CD4-positive, alpha-beta T cell treated with Interleukin-10 for 1 hour (primary cell): ENCODE measurements around the gene DEPDC1B.
"Not testable (repeated sequence)": the region's sequence is repeated elsewhere in the genome, so short reads cannot be mapped to it uniquely, and the experiment has no call there.

Experiments
- DNase-seq: peaks from one replicate; pipeline ENCODE4 v3.0.0-alpha.2; 2020

DEPDC1B gene

DNA sequence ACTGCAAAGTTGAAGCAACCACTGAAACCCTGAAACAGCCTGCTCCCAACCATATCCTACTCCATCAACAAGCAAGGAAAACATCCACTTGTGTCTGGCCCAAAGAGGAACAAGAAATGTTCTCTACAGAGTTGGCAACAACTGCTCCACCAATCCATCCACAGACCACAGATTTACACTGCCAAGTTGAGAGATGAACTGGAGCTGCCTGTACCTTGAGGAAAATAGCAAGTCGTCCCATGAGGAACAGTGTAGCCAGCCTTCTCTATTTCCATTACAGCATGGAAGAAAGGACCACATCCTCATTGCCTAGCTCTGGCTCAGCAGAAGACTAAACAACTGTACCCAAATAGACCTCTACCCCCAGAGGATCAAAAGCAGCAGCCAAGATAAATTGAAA, 60.4 kb downstream of the DEPDC1B start:
- DNase-seq = no peak

DNA sequence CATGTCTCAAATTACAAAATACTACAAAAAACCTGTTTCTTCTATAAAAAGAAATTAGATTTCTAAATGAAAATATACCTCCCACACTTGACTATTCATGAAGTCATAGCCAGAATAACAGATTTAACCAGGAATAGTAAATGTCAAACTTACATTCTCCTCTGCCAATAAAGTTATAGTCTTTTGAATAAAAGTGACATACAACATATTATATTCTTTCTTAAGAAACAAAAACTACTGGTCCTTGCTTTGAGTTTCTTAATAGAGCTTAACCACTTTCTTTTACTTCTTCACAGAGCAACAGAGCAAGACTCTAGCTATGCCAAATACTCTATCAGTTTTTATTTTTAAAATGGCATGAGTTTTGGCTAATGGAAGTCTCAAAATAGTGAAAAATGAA, 61.7 kb downstream of the DEPDC1B start:
- DNase-seq = no peak

DNA sequence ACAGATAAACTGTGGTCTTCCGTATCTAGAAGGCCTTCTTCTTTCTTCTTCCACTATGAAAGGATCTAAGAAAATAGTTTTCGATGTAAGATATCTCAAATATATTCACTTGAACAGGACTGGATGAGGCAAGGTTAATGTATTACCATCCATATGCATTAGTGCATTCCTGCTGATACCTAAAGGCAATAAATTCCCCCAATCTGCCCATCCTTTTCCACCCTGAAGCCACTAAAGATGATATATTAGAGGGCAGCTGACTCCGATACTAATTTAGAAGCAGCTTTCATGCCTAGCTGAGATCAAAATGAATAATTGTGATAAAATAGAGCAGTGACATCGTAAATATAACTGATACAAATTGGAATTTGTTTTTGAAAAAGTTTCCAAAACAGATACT, 63.3 kb downstream of the DEPDC1B start:
- no peak for DNase-seq

DNA sequence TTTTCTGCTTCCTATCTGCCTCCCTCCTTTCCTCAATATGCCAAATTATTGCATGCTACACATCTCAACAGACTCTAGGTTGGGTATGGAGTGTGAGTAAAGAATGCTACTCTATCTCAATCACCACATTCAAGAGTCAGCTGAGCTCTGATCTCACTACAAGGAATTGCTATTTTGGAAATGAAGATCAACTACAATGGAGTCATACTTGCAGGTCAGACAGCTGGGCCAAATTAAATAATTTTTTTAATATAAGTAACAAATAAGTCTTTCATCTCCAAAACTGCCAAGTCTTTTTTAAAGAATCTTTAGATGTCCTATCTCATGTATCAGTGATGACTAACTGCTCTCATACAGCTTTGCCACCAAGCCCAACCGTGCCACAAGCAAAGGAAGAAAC, 64.0 kb downstream of the DEPDC1B start:
- DNase-seq = no peak

DNA sequence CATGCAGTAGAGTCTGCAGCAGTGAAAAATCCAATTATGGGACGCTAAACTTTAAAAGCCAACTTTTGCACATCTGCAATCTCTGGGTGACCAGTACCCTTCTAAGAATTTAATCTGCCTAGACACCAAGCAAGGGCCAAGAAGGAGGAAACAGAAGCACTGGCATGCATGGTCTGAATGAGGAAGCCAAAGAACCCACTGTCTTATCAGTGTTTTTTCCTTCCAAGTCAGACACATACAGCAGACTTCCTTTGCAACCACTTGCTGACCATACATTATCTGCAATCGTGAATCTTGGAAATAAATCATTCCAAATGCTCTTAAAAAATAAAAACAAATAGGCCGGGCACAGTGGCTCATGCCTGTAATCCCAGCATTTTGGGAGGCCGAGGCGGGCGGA, 65.9 kb downstream of the DEPDC1B start:
- DNase-seq = no peak

DNA sequence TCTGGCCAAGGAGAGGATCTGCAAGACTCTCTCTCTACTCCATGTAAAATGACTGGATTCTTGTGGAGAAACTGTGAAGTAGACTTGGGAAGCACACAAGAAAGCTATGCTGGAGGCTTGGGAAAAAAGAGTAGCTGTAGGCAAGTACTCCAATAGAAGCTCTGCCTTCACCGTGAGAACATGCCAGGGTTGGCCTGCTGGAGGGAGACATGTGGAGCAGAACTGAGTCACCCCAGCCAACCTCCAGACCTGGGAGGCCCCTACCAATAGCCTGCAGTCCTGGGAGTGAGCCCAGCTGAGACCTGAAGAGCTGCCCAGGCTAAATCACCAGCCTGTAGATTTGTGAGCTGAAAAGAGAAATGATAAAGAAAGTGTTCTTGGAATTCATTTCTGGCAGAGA, 66.6 kb downstream of the DEPDC1B start:
- no peak for DNase-seq

DNA sequence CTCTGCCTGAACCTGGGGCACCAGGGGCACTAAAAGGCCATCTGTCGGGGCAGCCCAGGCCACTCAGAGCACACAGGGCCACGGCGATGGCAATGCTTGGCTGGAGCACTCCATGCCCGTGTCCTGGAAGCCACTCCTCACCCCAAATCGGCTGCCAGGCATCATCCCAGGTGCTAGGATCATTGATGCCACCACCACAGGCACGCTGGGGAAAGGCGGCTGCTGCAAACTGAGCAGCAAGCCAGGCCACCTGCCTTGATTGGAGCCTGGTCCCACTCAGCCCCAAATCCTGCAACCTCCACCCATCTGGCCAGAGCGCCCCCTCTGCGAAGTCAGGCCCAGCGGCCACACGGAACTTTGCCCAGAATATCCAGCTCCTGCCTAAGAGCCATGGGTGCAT, 67.8 kb downstream of the DEPDC1B start:
- DNase-seq = no peak

DNA sequence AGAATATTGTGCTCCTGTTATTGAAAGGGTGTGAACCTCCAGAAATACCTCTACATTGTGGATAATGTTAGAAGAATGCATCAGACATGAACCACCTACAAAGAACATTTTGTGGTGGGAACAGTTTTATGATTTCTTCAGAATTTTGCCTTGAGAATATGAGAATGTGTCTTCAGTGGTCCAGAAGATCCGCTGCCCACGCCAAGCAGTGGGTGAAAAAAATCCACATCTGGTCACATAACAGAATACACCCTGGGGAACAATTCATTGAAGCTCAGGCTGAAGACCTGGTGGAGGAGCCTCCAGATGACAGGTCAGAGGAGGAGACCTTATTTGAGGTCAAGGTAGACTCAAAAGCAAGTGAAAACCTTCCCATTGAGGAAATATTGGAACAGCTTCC, 69.1 kb downstream of the DEPDC1B start:
- DNase-seq = no peak

DNA sequence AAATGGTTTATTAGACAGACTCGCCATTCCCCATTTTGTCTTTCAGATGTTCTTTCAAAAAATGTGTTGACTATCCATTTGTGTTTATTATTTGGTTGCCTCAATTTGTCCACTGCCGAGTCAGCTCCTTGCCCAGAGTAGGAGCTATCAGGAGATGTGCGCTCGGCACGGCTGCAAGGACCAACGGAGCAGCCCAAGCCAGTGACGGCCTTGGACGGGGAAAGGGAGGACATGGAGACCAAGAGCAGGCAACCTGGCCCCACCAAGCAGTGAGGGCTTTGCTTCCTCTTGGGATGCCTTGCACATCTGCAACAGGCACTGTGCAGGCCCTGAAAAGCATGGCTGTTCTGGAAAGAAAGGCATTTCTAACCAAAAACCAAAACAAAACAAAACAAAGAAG, 69.8 kb downstream of the DEPDC1B start:
- no peak for DNase-seq

DNA sequence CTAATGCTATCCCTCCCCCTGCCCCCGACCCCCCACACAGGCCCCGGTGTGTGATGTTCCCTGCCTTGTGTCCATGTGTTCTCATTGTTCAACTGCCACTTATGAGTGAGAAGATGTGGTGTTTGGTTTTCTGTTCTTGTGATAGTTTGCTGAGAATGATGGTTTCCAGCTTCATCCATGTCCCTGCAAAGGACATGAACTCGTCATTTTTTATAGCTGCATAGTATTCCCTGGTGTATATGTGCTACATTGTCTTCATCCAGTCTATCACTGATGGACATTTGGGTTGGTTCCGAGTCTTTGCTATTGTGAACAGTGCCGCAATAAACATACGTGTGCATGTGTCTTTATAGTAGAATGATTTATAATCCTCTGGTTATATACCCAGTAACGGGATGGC, 75.1 kb downstream of the DEPDC1B start:
- DNase-seq = not testable (repeated sequence)

DNA sequence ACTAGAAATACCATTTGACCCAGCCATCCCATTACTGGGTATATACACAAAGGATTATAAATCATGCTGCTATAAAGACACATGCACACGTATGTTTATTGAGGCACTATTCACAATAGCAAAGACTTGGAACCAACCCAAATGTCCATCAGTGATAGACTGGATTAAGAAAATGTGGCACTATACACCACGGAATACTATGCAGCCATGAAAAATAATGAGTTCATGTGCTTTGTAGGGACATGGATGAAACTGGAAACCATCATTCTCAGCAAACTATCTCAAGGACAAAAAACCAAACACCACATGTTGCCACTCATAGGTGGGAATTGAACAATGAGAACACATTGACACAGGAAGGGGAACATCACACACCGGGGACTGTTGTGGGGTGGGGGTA, 79.2 kb downstream of the DEPDC1B start:
- DNase-seq = not testable (repeated sequence)

DNA sequence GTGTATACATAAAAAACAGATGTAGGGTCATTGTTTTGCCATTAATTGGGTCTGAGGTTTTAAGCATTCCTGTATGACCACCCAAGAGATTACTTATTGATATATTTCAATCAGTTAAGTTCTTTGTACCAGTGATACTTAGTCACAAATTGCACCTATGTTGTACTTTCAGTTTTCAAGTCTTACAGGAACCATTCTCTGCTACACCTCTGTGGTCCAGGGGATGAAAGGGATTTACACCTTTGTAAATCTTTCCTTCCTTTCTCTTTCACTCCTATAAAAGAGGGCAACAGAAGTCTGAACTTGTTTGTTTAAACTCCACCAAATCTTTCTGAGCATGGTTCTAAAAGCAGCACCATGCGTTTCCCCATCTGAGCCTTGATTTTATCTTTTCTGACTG, 86.1 kb downstream of the DEPDC1B start:
- DNase-seq = no peak

DNA sequence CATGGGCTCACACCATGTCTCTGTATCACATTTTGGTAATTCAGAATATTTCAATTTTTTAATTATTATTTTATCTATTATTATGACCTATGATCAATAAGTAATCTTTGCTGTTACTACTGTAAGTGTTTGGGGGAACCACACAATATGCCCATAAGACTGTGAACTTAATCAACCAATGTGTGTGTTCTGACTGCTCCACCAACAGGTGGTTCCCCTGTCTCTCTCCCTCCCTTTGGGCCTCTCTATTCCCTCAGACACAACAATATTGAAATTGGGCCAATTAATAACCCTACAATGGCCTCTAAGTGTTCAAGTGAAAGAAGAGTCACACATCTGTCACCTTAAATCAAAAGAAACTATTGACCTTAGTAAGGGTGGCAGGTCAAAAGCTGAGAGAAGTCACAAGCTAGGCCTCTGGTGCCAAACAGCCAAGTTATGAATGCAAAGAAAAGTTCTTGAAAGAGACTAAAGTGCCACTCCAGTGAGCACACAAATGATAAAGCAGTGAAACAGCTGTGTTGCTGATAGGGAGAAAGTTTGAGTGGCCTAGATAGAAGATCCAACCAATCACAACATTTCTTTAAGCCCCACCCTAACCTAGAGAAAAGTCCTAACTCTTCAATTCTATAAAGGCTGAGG, 88.7 kb downstream of the DEPDC1B start:
- no peak for DNase-seq

DNA sequence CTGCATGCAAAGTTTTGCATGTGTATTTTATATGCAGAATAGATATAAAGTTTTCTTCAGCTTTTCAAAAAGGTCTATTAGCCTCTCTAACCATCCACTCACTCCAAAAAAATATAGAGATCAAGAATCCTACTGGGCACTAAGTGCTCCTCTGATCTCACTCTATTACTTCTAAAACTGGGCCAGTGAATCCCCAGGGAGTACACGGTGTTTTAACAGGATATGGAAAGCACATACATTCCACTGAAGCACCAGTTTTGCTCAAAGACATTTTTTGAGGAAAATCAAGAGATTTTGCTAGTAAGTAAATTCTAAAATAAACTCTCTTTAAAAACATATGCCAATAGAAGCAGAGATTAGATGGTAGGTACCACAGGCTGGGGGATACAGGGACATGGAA, 95.2 kb downstream of the DEPDC1B start:
- no peak for DNase-seq

DNA sequence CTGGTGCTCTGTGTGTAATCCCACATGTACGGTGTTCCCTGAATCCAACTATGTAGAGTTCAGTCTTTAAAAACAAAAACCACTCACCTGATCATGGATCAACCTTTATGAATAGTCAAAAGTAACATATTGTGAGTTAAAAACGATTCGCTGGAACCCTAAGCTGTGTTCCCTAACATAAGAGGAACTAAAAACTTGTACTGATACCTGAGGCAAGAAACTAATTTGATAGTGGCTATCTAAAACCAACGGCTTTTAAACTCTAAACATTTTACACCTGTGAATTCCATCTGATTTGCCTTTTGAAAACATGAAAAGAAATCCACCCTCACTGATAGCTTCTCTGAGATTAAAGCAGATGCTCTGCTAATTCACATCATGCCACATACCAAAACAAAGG, 101.5 kb downstream of the DEPDC1B start:
- no peak for DNase-seq

DNA sequence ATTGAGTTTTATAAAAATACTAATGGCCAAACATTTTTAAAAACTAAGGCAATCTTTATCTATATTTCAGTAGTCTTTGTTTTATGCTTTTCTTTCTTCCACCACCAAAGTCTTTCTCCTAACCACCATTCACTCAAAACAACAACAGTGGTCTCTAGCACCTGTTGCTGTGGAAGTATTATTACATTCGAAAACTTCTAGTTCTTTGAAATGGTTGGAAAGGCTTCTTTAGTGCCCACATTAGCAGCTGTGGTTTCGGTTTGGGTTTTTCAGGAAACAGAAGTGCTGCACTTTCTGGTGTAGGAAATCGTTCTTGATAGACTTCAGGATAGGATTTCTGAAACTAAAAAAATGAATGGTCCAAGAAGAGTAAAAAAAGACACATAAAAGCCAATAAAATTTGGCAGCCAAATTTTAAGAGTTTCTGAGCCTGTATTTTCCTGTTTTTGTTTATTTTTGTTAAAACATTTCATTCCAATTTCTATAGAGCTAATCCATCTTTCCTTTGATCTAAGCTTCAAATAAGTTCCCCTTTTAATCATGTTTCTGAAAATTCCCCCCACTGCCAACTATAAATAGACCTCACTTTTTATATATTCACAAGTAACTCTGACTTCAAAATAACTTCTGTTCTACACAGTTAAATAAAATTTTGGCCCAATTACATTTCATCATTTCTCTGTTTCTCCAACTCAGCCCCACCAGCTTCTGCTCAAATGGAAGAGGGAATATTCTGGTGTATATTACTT, 102.2 kb downstream of the DEPDC1B start:
- no peak for DNase-seq

DNA sequence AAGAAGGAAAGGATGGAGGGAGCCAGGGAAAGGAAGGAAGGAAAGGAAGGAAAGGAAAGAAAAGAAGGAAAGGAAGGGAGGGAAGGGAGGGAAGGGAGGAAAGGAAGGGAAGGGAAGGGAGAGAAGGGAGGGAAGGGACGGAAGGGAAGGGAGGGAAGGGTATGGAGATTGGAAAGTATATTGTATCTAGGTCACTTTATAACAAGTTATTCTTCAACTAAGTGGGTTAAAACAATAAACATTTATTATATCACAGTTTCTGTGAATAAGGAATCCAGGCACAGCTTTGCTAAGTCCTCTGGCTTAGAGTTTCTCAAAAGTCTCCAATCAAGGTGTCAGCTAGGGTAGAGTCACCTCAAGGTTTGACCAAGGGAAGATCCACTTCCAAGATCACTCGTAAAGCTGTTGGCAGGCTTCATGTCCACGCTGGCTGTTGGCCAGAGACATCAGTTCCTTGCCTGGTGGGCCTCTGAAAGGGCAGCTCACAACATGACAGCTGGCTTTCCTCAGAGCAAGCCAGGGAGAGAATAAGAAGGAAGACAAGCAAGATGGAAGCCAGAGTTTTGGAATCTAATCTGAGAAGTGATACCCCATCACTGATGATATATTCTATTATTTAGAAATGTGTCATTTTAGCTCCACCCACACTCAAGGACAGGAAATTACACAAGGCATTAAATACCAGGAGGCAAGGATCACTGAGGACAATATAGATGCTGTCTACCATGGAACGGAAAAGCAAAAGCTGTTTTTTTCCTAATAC, 105.1 kb downstream of the DEPDC1B start:
- no peak for DNase-seq

DNA sequence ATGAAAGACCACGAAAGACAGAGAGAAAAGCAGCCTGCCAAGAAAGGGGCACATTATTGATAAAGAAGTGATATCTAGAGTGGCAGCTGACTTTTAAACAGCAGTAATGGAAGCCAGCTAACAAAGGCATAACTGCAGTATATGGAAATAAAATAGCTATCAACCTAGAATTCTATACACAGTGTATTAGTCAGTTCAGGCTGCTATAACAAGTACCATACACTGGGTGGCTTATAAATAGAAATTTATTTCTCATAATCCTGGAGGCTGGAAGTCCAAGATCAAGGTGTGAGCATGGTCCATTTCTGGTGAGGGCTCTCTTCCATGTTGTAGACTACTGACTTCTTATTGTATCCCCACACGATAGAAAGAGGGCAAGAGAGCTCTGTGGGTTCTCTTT, 109.8 kb downstream of the DEPDC1B start:
- no peak for DNase-seq

DNA sequence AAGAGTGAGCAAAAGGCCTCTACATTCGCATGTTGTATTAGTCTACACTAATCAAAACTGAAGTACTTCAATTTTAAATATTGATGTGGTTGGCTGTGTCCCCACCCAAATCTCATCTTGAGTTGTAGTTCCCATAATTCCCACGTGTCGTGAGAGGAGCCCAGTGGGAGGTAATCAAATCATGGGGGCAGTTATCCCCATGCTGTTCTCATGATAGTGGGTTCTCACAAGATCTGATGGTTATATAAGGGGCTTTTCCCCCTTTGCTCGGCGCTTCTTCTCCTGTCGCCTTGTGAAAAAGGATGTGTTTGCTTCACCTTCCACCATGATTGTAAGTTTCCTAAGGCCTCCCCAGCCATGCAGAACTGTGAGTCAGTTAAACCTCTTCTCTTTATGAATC, 112.7 kb downstream of the DEPDC1B start:
- not testable (repeated sequence) for DNase-seq

DNA sequence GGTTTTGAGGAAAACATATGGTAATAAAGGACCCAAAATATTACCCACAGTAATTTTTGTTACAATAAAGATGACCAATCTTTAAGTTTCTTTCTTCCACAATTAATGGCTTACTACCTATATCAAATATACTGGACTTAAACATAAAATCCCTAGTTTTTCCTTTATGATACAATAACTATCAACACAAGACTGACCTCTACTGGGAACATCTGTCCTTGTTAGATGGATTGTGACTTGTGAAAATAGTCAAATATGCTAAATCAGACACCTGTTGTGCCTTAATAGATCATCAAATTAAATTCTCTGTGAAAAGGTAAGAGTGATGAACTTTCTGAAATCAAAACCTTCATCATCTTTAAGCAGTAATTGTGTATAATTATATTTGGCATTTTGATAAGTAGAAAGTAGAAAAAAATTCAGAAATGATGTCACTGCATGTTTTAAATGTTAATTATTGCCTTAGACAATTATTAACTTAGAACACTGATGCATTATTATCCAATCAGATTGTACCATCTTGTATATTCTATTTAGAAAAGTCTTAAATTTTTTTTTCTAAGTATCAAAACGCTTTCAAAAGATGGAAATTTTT, 113.6 kb downstream of the DEPDC1B start:
- DNase-seq = no peak

DNA sequence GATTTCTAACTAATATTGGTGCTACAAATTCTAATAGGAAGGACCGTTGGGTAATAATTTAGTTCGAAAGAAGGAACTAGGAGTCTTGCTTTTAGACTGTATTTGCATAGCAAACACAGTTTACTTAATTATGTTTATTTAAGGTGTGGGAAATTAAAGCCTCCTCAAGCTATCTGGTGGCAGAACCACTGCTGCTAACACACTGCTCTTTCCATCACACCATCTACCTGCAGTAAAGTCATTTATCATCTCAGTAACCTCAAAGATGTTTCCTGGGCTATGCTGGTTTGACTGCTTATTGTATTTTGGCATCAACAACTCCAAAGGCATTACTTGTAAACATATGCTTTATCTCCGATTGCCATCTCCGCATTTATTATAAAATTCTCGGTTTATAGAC, 114.3 kb downstream of the DEPDC1B start:
- DNase-seq = no peak

DNA sequence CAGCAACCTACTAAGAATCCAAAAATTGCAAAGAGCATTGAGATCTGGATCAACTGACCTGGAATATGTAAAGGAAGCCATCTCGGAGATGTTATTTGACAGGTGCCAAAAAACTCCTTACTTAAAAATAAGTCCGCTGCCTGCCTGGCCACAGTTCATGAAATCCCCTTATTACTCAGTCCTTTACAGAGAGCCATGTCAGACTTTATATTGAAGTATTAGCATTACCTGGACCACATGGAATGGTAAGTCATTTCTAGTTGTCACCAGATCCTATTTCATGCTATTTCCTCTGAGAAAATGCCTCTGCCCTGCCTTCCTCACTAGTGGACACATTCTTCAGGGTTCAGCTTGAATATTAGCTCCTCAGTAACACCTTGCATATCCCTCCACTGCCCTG, 115.7 kb downstream of the DEPDC1B start:
- DNase-seq = no peak

DNA sequence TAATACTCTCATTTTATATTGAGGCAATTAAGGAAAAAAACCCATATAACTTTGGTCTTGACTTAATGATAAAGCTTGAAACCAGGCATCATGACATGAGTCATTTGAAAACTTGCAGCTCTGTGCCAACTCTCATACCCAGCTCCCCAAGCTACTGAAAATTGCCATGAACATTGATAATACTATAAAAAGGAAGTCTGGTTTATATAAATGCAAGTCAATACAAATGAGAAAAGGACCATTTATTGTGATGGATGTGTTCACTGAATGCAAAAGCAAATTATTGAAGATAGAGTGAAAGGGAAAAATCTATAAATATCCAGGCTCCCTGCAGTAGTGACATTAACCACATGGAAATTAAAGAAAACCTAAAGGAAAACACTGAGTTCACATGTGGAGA, 116.3 kb downstream of the DEPDC1B start:
- no peak for DNase-seq

DNA sequence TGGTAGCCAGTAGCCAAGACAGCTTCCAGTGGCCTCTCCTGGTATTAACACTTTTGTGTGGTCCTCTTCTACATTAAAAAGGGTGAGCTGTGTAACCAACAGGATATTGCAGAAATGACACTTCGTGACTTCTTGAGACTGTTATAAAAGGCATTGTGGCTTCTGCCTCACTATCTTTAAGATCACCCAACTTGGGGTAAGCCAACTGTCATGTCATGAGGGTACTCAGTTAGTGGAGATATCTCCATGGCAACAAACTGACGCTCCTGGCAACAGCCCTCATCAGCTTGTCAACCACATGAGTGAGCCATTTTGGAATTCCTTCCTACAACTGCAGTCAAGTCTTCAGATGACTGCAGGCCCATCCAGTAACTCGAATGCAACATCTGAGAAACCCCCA, 121.7 kb downstream of the DEPDC1B start:
- DNase-seq = no peak
